Skin epidermis (tissue), 12 donors: Measurements from ENCODE around the gene CRNKL1.

Experiments used
- H3K27ac ChIP-seq, 21 experiments: fragments of 200-600 bp; sonication (generic) in 11 of 21; one replicate each; pipeline ENCODE4 v1.5.0; 2020; ENCODE audit warnings: mild to moderate bottlenecking in 3 of 21, inconsistent platforms in 2 of 21, moderate library complexity in 2 of 21
- H3K4me3 ChIP-seq, 7 experiments: fragments of 200-600 bp; sonication (generic) in 2 of 7; one replicate each; pipeline ENCODE4 v1.5.0; 2020; ENCODE audit warnings: inconsistent platforms in 2 of 7, mild to moderate bottlenecking in 2 of 7, moderate library complexity in 1 of 7

CRNKL1 gene

DNA sequence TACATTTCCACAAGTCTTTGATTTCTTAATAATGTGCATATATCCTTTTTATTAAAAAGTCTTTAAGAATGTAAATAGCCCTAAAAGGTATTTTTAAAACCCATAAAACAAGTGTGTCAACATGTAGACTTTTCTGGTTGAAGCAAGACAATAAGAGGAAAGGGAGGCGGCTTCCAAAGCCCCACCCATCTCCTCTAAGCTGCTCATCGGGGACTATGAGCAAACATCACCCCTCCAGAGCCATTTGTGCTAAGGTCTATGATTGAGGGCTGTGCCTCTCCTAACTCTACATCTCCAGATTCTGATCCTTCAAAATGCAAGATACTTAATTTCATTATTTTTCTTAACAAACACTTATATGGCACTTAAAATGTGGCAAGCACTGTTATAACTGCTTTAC, 37.6 kb downstream of the CRNKL1 start:
- Histone ChIP-seq H3K27ac (no peak overlapping the region), H3K4me3 (no peak overlapping the region)

DNA sequence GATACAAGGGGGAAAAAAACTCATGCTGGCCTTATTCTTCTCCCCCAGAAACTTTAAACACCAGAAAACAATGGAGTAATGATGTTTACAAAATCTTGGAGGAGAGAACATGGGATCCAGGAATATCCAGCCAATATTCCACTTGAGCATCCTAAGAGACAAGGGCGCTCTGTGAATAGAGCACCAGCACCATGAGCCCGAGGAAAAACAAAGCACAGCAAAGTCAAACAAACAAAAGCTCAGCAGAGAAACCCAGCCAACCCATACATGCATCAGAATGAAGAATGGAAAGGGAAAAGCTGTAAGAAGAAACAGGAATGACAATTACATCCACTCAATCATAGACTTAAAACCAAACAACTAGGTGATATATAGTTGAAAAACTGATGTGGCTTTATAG, 39.7 kb downstream of the CRNKL1 start:
- Histone ChIP-seq H3K27ac (no peak overlapping the region), H3K4me3 (no peak overlapping the region)

DNA sequence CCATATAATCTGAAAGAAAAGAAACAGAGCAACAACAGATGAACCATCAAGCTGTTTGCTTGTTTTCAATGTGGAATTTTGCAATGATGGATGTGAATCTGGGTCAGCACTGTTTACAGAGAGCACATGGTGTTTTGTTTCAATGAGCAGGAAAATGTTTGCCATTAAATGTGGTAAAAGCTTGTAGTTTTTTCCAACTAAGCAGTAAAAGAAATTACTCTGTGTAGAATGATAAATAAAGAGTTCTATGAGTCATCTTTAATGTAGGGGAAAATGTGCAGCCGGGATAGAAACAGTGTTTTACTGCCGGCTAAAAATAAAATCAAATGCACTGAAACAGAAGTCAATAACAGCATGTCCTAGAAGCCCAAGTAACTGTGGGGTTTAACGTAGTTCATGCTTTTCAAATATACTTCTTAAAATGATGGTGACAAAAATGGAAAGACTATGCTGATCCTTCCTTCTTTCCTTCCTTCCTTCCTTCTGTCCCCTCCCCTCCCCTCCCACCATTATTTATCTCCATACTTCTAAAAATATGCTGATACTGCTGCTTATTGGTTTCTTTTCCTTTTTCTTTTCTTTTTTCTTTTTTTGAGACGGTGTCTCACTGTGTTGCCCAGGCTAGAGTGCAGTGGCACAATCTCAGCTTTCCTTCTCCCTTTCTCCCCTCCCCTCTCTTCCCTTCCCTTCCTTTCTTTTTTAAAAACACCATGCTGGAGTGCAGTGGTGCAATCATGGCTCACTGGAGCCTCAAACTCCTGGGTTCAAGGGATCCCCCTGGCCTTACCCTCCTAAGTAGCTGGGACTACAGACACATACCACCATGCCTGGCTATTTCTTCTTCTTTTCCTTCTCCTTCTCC, 41.4 kb downstream of the CRNKL1 start:
- peak overlapping the region in 10 of 21 experiments; percentile 0 to 73 (median 29) for H3K27ac ChIP-seq
- H3K4me3 ChIP-seq = no peak overlapping the region

DNA sequence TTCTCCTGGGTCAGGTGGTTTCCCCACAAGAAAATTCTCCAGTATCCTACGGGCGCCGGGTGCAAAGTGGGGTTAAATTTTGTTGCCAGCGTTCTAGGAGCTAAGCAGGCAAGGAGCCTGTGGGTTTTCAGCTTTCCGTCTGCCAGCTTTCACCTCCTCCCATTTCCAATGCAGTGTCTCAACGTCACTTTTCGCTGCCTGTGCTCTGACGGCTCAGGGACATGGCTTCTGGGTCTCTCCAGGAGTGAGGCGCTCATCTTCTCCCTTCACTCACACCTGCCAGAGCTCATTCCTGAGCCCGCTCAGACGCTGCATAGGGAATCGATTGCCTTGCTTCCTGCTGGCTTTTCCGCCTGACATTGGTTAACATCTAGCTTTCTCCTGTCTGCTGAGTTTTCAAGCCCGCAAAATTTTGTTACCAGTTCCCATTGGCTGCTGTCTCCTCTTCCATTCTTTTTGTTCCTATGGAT, 42.4 kb downstream of the CRNKL1 start:
- peak overlapping the region in 3 of 21 experiments; percentile 18 to 51 (median 18) for H3K27ac ChIP-seq

DNA sequence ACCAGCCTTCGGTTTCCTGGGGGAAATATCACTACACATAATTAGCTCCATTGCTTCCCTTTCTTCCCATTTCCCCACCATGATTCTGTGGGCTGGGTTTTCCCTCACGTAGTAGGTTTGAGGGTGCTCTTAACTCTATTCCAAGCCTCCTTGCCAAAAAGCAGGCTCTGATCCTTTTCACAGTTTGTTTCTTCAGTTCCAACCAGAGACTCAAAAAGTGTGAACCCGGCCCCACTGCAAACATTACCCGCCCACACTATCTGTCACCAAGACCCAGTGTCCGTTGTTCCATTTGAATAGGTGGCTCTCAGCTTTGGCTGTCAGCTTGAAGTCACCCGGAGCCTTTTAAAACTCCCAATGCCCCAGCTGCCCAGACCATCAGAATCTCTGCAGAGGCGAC, 46.9 kb downstream of the CRNKL1 start:
- Histone ChIP-seq H3K27ac (no peak overlapping the region), H3K4me3 (no peak overlapping the region)

More for the DNA sequence above, 42.4 kb downstream of the CRNKL1 start:
- no peak overlapping the region for H3K4me3 ChIP-seq

DNA sequence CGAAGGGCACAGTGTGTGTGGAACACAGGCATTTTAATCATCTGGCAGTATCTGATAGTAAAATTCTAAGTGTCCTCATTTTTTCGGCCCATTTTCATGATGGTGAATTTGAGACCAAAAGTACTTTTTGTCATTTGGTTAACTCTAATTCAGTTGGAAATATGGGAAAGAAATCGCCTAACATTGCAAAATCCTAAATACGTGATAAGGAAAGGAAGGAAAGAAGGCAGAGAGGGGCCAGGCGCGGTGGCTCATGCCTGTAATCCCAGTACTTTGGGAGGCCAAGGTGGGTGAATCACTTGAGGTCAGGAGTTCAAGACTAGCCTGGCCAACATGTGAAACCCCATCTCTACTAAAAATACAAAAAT, 48.3 kb downstream of the CRNKL1 start:
- peak overlapping the region in 1 of 7 experiments; percentile 6 for H3K4me3 ChIP-seq
- peak overlapping the region in 15 of 21 experiments; percentile 0 to 69 (median 55) for H3K27ac ChIP-seq

DNA sequence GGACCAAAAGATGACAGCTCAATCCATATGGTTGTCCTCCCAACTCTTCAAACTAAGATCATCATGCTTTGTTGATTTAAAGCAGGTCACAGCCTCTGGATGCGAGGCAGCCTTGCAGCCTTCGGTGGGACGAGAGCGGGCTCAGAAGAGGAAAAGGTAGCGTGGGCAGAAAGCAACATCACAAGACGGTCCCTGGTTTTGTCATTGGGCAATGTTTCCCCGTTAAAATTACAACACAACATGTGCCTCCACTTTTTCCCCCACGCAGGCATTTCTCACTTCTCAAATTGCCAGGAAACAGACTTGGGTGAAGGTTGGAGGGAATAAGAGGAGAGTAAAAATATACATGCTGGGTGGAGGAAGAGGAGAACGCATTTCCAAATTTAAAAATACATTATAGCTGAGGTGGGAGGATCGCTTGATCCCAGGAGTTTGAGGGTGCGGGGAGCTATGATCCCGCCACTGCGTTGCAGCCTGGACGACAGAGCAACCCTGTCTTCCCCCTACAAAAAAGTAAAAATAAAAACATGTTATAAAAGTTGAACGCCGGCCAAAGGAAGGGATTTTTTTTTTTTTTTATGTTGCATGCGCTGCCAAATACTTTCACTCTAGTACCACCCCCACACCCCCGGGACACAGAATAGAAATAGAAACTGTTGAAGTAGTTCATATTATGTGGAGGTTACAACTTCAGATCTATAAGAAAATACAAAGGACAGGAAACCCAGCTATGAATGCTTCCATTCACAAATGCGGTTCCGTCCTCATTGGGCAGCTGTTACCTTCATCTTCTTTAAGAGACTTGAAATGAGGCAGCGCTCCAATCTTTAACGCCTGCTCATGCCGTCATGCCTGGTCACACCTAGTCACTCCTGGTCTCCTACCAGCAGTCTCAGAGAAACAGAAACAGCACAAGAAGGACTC, 49.0 kb downstream of the CRNKL1 start:
- H3K27ac ChIP-seq = peak overlapping the region in 17 of 21 experiments; percentile 0 to 69 (median 55)
- peak overlapping the region in 2 of 7 experiments; percentile 6 to 8 for H3K4me3 ChIP-seq

DNA sequence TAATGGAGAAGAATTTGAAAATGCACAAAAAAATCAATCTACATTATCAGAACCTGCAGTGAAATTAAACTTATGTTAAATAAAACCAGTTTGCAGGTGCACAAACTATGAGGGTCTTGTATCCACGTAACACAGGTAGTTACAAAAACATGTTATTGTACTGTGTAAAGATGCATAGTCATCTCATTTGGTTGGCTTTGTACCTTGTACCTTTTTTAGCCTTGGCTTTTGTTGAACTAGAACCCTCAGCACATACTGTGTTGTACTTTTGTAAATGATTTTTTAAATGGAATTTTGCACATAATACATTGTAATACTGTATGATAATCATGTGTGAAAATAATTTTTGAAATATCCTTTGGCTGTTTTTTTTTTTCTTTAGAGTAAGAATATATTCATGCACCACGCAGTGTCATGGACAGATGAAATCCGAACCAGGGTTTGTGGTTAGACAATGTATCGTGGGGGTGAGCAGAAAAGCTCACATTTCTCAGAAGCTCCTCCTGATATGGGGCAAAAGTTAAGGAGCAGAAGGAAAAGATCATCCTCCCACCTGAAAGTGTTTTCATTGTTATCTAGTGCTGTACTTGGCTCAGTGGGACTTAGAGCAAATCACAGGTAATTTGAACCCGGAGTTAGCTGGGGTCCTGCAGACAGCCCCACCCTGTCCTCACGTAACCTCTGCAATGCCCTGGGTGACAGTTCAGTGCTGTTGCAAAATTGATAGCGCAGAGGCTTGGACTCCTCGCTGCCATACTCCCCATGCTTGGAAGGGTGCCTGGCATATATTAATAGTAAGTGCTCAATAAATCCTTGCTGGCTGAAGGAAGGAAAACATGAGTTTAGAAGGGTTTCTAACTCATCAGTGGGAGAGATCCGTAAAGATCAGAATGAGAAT, 49.9 kb downstream of the CRNKL1 start:
- Histone ChIP-seq H3K27ac (peak overlapping the region in 12 of 21 experiments; percentile 11 to 69 (median 46)), H3K4me3 (no peak overlapping the region)

DNA sequence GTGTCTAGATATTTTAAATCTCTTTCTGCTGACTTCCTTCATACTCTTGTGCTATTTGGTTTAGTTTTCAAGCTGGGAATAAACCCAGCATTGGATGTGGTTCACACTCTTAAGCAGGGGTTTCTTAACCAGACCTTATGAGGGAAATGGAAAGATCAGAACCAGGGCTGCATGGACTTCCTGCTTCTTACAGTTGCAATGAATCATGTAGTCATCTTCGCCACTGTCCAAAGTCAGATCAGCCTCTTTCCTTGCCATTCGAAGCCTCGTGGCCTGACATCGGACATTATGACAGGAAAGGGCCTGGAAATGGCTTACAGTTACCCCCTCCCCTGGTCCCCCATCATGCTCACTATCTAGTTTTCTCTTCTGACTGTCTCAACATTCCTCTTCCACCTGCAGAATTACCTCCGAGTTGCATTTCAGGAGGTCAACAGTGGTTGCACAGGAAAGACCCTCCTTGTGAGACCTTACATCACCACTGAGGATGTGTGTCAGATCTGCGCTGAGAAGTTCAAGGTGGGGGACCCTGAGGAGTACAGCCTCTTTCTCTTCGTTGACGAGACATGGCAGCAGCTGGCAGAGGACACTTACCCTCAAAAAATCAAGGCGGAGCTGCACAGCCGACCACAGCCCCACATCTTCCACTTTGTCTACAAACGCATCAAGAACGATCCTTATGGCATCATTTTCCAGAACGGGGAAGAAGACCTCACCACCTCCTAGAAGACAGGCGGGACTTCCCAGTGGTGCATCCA, 51.9 kb downstream of the CRNKL1 start:
- no peak overlapping the region for H3K27ac ChIP-seq

DNA sequence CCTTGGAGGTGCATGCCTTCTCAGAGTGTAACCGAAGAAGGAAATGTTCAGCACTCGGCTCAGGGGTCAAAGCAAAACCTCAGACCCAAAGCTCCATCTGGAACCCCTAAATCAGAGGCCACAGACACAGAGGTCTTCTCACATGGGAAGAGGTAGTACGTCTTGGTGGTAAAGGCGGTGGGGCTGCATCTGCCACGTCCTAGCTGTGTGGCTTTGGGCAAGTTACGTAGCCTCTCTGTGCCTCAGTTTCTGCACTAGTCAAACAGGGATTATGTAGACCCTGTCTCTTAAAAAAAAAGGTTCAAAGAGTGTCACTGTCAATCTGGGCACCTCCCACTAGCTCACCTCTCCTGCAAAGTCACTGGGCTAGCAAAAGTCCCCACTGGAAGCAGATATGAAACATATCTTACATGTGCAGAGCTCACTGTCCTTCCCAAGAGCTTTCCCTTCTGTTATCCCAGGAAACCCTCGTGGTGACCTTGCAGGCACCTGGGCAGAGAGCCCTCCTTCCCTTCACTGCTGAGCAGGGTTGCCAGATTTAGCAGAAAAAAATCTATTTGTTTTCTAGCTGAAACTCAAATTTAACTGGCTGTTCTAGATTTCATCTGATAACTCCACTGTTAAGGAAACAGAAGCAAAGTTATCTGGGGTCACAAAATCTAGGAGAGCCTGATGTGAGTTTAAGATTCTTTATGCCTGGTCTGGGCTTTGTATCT, 53.1 kb downstream of the CRNKL1 start:
- H3K4me3 ChIP-seq = no peak overlapping the region
- peak overlapping the region in 1 of 21 experiments; percentile 2 for H3K27ac ChIP-seq

More for the DNA sequence above, 51.9 kb downstream of the CRNKL1 start:
- H3K4me3 ChIP-seq = no peak overlapping the region

DNA sequence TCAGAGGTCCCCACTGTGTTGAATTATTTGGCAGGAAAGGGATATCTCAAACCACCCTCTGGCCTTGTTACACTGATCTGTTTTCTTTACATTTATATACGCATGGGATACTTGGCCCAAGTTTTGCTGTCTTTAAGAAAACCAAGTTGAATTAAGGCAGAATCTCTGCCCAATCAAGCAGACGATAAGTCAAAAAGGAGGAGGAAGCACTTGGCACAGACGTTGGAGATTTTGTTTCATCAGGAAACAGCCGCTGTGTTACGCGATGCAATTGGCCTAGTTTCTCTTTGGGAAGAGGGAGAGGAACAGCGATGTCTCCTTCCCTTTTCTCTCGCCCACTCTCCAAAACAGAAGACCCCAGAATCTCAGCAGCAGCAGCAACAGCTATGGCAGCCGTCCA, 55.3 kb downstream of the CRNKL1 start:
- Histone ChIP-seq H3K4me3 (no peak overlapping the region), H3K27ac (peak overlapping the region in 4 of 21 experiments; percentile 0 to 26 (median 18))

DNA sequence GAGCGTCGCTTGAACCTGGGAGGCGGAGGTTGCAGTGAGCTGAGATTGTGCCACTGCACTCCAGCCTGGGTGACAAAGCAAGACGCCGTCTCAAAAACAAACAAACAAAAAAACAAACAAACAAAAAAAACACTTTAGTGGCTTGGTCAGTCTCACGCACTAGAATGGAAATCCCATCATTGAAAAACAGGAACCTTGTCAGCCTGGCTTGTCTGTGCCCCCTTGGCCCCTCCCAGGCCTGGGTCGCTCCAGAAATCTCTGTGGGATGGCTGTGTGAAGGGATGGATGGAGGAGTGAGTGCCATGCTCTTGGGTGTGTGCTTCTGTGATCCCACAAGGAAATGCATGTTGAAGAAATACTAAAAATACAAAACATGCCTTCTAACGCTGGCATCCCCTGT, 56.0 kb downstream of the CRNKL1 start:
- Histone ChIP-seq H3K27ac (peak overlapping the region in 2 of 21 experiments; percentile 0 to 26), H3K4me3 (no peak overlapping the region)

DNA sequence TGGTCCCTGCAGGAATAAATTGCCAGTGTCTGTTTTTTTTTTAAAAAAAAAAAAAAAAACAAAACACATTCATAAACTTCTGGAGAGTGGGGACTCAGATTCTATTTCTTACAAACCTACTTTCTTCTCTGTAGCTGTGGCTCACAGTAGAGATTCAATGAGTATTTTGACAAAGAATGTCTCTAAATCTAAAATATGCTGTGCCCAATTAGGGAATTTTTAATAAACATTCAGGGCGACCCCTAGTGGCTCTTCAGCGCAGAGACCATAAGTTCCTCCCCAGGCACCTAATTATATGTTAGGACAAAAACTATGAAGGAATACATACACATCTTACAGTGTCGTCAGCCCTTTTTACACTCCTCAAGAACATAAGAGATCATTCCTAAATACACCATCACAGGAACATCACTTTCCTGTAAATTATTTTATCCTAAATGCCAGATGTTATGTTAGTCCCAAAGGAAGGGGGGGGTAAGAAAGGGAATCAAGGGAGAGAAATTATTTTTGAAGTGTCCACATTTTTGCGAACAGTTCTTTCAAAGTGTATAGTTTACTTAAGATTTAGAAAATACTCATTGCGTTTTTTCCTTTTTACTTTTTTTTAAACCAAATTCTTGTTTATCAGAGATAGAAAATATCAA, 56.9 kb downstream of the CRNKL1 start:
- H3K4me3 ChIP-seq = no peak overlapping the region

DNA sequence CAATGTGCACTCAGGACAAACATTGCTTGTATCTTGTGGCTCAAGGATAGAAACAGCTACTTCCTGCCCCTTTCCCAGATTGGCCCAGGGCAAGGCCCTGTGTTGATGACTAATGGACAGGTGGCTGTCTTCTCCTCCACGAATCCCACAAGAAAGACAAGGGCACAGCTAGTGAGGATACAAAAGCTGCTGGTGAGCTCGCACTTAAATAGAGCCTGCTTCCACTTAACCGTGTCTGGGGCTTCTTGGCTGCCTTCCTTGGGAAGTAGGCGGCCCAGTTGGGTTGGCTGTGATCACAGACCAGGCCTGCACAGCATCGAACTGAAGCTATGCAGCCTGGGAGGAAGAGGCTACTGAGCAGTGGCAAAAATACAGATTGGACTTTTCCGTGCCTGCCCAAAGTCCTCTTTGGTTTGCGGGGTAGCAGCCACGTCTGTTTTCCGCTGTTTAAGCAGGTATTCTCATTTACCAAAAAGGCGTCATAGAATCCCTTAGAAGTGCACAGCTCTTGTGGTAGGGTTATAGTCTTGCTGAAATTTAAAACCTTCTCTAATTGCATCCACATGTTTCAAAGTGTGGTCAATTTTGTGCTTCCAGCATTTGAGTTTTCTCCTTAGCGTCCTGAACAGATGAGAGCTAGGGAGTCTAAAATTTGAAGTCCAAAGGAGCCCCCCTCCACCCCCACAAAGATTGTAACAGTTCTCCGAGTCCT, 58.2 kb downstream of the CRNKL1 start:
- no peak overlapping the region for H3K4me3 ChIP-seq
- peak overlapping the region in 20 of 21 experiments; percentile 20 to 90 (median 73) for H3K27ac ChIP-seq

More for the DNA sequence above, 56.9 kb downstream of the CRNKL1 start:
- H3K27ac ChIP-seq = peak overlapping the region in 10 of 21 experiments; percentile 20 to 90 (median 60)

DNA sequence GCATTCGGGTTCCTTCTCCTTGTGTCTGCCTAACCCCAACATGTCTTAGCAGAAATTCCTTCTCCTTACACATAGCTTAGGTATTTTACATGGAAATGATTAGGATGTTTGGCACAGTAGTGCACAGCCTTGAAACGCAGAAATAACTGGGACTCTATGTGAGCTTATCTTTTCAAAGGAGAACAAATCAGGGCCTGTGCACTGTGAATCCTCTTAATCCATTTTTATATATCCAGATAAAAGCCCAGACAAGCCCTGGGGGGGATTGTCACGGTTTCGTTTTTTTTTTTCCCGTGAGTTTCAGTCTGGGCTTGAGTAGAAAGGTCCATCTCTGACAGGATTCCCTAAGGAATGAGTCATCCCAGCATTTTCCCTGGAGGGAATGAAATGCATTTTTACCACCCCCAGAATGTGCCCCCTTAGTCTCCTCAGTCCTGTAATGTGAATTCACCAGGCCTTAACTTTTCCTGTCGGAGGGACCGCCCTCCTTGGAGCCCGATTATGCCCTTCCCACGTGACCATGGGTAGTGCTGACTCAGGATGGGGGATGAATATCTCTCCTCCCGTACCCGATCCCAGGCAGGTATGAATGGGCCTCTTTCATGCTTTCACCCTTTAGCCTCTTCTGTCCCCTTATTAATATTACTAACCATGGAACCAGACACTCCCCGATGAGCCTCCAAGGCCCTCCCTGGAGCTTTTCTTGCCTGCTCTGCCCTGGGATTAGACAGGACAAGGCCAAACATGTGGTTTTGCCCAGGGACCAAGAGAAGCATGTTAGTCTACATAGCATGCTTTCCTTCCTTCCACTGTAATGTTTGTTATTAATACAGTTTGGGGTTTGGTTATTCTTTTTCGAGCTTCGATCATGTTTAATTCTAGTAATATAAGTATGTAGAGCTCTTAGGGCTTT, 59.0 kb downstream of the CRNKL1 start:
- Histone ChIP-seq H3K27ac (peak overlapping the region in 20 of 21 experiments; percentile 20 to 90 (median 73)), H3K4me3 (no peak overlapping the region)

DNA sequence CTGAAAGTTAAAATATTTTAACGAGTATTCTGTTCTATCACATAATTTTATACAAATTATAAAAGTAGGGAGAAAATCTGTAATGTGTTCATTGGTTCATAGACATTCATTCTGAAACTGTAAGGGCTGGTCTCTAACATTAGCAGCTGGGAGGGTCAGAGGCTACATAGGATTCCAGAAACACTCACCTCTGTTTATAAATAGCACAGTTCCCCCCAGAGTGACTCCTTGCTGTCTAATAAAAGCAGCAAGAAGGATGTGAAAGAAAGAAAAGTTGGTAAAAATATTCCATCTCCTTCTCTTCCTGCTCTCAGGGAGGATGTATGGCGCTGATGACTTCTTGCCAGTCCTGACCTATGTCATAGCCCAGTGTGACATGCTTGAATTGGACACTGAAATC, 60.4 kb downstream of the CRNKL1 start:
- H3K4me3 ChIP-seq = no peak overlapping the region
- H3K27ac ChIP-seq = peak overlapping the region in 11 of 21 experiments; percentile 10 to 85 (median 76)
